ENCODE data around the gene CSNK2A2.

DNA sequence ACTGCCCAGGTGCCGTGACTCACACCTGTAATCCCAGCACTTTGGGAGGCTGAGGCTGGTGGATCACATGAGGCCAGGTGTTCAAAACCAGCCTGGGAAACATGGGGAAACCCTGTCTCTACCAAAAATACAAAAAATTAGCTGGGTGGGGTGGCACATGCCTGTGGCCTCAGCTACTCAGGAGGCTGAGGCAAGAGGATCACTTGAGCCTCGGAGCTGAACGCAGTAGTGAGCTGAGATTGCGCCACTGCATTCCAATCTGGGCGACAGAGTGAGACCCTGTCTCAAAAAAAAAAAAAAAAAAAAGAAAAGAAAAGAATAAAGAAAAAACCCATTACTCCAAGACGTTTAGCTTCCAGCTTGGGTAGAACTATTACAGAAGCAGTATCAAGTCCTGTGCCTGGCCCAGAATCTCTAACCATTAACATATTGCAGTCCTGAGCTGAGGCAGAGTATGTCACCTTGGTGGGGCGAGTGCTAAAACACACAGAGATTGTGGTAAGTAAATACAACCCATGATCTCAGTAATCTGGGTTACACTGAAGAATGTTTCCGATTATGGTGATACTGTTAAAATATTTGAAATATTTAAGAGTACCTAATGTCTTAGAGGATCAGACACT lies 45.5 kb downstream of the CSNK2A2 start:
- no peak for TF ChIP-seq ZNF274 (IDR thresholded peaks at IDR 0.05; ENCODE audit: low read depth, low read length)
- TF ChIP-seq YY1 (IDR thresholded peaks at IDR 0.05; ENCODE audit: insufficient read depth, insufficient read length): no peak
- TF ChIP-seq SUZ12 (IDR thresholded peaks at IDR 0.05; ENCODE audit: extremely low read depth, insufficient read depth, insufficient read length): no peak
